Transverse colon (tissue), 4 donors: ENCODE measurements around the gene TTYH1. TPM values are rescaled to one million over a fixed set of nuclear protein-coding genes. Genes with fewer than 3 reads are reported as not detected.
"Not testable (repeated sequence)": the region's sequence is repeated elsewhere in the genome, so short reads cannot be mapped to it uniquely, and the experiment has no call there.

Experiments used
- DNase-seq: peaks from one replicate; pipeline ENCODE4 v3.0.0-alpha.2; 2019
- H3K27ac ChIP-seq, 4 donors: fragments of 200-600 bp; sonication (generic); 2 replicates each; pipeline ENCODE4 v1.5.1; 2016 to 2018; ENCODE audit warnings: inconsistent platforms in 4 of 4
- H3K27me3 ChIP-seq: fragments of 200-600 bp; sonication (generic); 2 replicates; pipeline ENCODE4 v1.5.1; 2017; ENCODE audit warnings: inconsistent platforms
- H3K36me3 ChIP-seq, 4 donors: fragments of 200-600 bp; sonication (generic); 2 replicates each; pipeline ENCODE4 v1.5.1; 2017 to 2019; ENCODE audit warnings: inconsistent platforms in 4 of 4
- H3K4me1 ChIP-seq, 4 donors: fragments of 200-600 bp; sonication (generic); 2 replicates each; pipeline ENCODE4 v1.5.1; 2017 to 2020; ENCODE audit warnings: inconsistent platforms in 4 of 4
- H3K4me3 ChIP-seq, 4 donors: fragments of 200-600 bp; sonication (generic); 1 replicate in 1 of 4; 2 replicates in 3 of 4; pipeline versions ENCODE4 v1.5.1 to v1.6.1; 2017 to 2019; ENCODE audit warnings: inconsistent platforms in 4 of 4
- H3K9me3 ChIP-seq, 2 donors: fragments of 200-600 bp; sonication (generic); 2 replicates each; pipeline ENCODE4 v1.5.1; 2017 to 2019; ENCODE audit warnings: inconsistent platforms in 2 of 2
- CTCF ChIP-seq, 5 experiments: fragments of 200-600 bp in 3 of 5; fragments of 450-650 bp in 2 of 5; sonication (generic) in 3 of 5; IDR thresholded peaks; 1 replicate in 2 of 5; 2 replicates in 3 of 5; pipeline ENCODE4 v1.5.1; 2016 to 2017; ENCODE audit warnings: antibody characterized with exemption in 5 of 5, inconsistent platforms in 3 of 5, mild to moderate bottlenecking in 2 of 5, moderate library complexity in 1 of 5
- EP300 ChIP-seq: sonication (generic); formaldehyde crosslinking; IDR thresholded peaks from one replicate; pipeline ENCODE4 v1.6.1; 2017; ENCODE audit warnings: antibody characterized with exemption, low read depth
- POLR2A ChIP-seq: fragments of 450-650 bp; IDR thresholded peaks from one replicate; pipeline ENCODE4 v1.6.1; 2016; ENCODE audit warnings: antibody characterized with exemption, mild to moderate bottlenecking, moderate library complexity
- POLR2AphosphoS5 ChIP-seq, 3 donors: sonication (generic); formaldehyde crosslinking; IDR thresholded peaks; one replicate each; pipeline ENCODE4 v1.6.1; 2016; ENCODE audit warnings: antibody characterized with exemption in 3 of 3
- WGBS, 2 donors: methylation state at CpG; one replicate each; pipeline ENCODE4 v1.1.5; 2018; ENCODE audit warnings: low coverage in 1 of 2; 5-methylcytosine and 5-hydroxymethylcytosine counted together
- in situ Hi-C, 4 donors: fragments of 200-750 bp; cut with MboI; loops; one replicate each; pipeline versions ENCODE4 v1.15.0 to v1.15.1; 2017; ENCODE audit warnings: low sequenced_read_pairs in 3 of 4, low pct_ligation_motif_present in 1 of 4, low pct_unique_long_range_greater_than_20kb in 1 of 4
- intact Hi-C: fragments of 100-400 bp; cut with DNase I; formaldehyde crosslinking; loops from one replicate; pipeline ENCODE4 v1.15.1; 2023; ENCODE audit warnings: low total_unique reads
- total RNA-seq, 4 donors: library from RNA; depleted of rRNA; stranded (reverse); fragments of >200 nt; gene quantifications; one replicate each; pipeline ENCODE4 v1.1.0, GENCODE V29; 2016

Gene TTYH1
- total RNA-seq, 4 donors from 2014 or later, result 1.1 to 7.5 (median 3.0) TPM

- no peaks in the 10 kb centered on the region for H3K4me1 ChIP-seq
- 84% methylated on average over 2 of the region's 2 CpGs; no CpG with 5 or more reads in 1 of the 2 donors for WGBS, 2 donors
- DNase-seq, result no peak
- in situ Hi-C loops, result no loop called here
- no peaks in the 10 kb centered on the region for H3K9me3 ChIP-seq
- no peaks in the 10 kb centered on the region for H3K36me3 ChIP-seq
- no peak overlapping the region for H3K27ac ChIP-seq
- intact Hi-C loops, result no loop called here
- no peak overlapping the region for H3K4me3 ChIP-seq
- H3K27me3 ChIP-seq, result peaks cover 4% of the 10 kb centered on the region
- TF ChIP-seq CTCF (IDR thresholded peaks at IDR 0.05), result no peak
- no peak for TF ChIP-seq POLR2AphosphoS5 (IDR thresholded peaks at IDR 0.05)
- no peak for TF ChIP-seq POLR2A
- no peak for TF ChIP-seq EP300
Observed at GRCh38 chr19:54380897-54381296, 34.4 kb upstream of the TTYH1 start.

GRCh38 chr19:54382041-54382440 is 33.2 kb upstream of the TTYH1 start:
- WGBS, 2 donors, result 77 to 86% methylated on average over 7 to 13 of the region's 13 CpGs
- H3K27ac ChIP-seq, in situ Hi-C loops, H3K4me3 ChIP-seq, intact Hi-C loops, DNase-seq, H3K36me3 ChIP-seq, H3K4me1 ChIP-seq, H3K9me3 ChIP-seq, H3K27me3 ChIP-seq: not testable (repeated sequence)

GRCh38 chr19:54383330-54383729 is 31.9 kb upstream of the TTYH1 start:
- H3K9me3 ChIP-seq, result no peaks in the 10 kb centered on the region
- intact Hi-C loops (no loop called here), in situ Hi-C loops (no loop called here)
- H3K4me1 ChIP-seq, result peaks cover 0 to 8% (median 0%) of the 10 kb centered on the region in 4 donors
- no peak for TF ChIP-seq EP300
- TF ChIP-seq CTCF (IDR thresholded peaks at IDR 0.05), result no peak
- TF ChIP-seq POLR2A, result no peak
- no peak for TF ChIP-seq POLR2AphosphoS5 (IDR thresholded peaks at IDR 0.05)
- no peaks in the 10 kb centered on the region for H3K36me3 ChIP-seq
- peaks cover 23% of the 10 kb centered on the region for H3K27me3 ChIP-seq
- H3K27ac ChIP-seq, result no peak overlapping the region
- DNase-seq, result no peak
- H3K4me3 ChIP-seq, result no peak overlapping the region
- WGBS, 2 donors, result 47 to 56% methylated on average over 4 of the region's 4 CpGs

GRCh38 chr19:54387991-54388801 is 27.1 kb upstream of the TTYH1 start:
- peak; percentile 27 for DNase-seq
- no peaks in the 10 kb centered on the region for H3K9me3 ChIP-seq
- no peaks in the 10 kb centered on the region for H3K36me3 ChIP-seq
- peaks cover 0 to 13% (median 0%) of the 10 kb centered on the region in 4 donors for H3K4me1 ChIP-seq
- peak overlapping the region; percentile 29 to 65 (median 50) for H3K27ac ChIP-seq
- 2 to 8% methylated on average over 9 to 36 of the region's 36 CpGs for WGBS, 2 donors
- H3K4me3 ChIP-seq, result peak overlapping the region in 2 of 4 donors; percentile 17 to 41
- peaks cover 57% of the 10 kb centered on the region for H3K27me3 ChIP-seq
- in situ Hi-C loops (no loop called here), intact Hi-C loops (no loop called here)
- TF ChIP-seq POLR2A (no peak), POLR2AphosphoS5 (IDR thresholded peaks at IDR 0.05) (no peak), CTCF (IDR thresholded peaks at IDR 0.05) (no peak), EP300 (no peak)
